ENCODE results near the gene RASA1. TPM values are rescaled to one million over a fixed set of nuclear protein-coding genes. Genes with fewer than 3 reads are reported as not detected.

RASA1 gene
- total and polyA plus RNA-seq, 2 experiments from 2014 or later, result 9.3 to 35.0 TPM

DNA sequence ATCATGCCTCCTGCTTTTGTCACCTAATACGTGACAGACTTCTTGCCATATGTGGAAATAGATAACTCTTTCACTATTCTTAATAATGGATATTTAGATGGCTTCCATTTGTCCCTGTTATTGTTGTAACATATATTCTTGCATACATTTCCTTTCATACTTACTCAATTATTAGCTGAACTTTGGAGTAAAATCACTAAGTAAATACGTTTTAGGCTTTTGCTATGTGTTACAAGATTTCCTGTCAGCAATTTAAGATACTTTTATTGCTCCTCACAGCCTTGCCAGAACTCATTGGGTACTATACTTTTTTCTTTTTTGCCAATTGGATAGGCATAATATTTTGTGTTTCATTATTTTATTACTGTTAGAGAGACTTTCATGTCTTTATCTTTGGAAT lies 118.1 kb downstream of the RASA1 start (continued):
- TF ChIP-seq, protein P1, sequence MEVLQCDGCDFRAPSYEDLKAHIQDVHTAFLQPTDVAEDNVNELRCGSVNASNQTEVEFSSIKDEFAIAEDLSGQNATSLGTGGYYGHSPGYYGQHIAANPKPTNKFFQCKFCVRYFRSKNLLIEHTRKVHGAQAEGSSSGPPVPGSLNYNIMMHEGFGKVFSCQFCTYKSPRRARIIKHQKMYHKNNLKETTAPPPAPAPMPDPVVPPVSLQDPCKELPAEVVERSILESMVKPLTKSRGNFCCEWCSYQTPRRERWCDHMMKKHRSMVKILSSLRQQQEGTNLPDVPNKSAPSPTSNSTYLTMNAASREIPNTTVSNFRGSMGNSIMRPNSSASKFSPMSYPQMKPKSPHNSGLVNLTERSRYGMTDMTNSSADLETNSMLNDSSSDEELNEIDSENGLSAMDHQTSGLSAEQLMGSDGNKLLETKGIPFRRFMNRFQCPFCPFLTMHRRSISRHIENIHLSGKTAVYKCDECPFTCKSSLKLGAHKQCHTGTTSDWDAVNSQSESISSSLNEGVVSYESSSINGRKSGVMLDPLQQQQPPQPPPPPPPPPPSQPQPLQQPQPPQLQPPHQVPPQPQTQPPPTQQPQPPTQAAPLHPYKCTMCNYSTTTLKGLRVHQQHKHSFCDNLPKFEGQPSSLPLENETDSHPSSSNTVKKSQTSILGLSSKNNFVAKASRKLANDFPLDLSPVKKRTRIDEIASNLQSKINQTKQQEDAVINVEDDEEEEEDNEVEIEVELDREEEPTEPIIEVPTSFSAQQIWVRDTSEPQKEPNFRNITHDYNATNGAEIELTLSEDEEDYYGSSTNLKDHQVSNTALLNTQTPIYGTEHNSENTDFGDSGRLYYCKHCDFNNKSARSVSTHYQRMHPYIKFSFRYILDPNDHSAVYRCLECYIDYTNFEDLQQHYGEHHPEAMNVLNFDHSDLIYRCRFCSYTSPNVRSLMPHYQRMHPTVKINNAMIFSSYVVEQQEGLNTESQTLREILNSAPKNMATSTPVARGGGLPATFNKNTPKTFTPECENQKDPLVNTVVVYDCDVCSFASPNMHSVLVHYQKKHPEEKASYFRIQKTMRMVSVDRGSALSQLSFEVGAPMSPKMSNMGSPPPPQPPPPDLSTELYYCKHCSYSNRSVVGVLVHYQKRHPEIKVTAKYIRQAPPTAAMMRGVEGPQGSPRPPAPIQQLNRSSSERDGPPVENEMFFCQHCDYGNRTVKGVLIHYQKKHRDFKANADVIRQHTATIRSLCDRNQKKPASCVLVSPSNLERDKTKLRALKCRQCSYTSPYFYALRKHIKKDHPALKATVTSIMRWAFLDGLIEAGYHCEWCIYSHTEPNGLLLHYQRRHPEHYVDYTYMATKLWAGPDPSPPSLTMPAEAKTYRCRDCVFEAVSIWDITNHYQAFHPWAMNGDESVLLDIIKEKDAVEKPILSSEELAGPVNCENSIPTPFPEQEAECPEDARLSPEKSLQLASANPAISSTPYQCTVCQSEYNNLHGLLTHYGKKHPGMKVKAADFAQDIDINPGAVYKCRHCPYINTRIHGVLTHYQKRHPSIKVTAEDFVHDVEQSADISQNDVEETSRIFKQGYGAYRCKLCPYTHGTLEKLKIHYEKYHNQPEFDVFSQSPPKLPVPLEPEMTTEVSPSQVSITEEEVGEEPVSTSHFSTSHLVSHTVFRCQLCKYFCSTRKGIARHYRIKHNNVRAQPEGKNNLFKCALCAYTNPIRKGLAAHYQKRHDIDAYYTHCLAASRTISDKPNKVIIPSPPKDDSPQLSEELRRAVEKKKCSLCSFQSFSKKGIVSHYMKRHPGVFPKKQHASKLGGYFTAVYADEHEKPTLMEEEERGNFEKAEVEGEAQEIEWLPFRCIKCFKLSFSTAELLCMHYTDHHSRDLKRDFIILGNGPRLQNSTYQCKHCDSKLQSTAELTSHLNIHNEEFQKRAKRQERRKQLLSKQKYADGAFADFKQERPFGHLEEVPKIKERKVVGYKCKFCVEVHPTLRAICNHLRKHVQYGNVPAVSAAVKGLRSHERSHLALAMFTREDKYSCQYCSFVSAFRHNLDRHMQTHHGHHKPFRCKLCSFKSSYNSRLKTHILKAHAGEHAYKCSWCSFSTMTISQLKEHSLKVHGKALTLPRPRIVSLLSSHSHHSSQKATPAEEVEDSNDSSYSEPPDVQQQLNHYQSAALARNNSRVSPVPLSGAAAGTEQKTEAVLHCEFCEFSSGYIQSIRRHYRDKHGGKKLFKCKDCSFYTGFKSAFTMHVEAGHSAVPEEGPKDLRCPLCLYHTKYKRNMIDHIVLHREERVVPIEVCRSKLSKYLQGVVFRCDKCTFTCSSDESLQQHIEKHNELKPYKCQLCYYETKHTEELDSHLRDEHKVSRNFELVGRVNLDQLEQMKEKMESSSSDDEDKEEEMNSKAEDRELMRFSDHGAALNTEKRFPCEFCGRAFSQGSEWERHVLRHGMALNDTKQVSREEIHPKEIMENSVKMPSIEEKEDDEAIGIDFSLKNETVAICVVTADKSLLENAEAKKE (CRISPR knock-in tag; IDR thresholded peaks at IDR 0.05), result no peak

DNA sequence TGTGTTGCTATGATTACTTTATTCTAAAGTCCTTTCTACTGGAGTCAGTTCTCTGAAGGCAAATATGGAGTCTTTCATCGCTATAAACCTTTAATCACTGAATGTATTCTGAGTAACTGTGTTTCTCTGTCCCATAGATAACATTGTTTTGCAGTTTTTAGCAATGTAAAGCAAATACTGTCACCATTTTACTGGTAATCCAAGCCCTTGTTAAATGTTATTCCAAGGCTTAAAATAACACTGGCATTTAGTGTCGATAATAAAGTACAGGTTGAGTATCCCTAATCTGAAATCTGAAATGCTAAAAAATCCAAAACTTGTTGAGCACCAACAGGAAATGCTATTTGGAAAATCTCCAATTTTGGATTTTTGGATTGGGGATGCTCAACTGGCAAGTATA lies 120.4 kb downstream of the RASA1 start:
- Histone ChIP-seq H3K27me3 (ENCODE audit: insufficient read depth) (no peaks in the 10 kb centered on the region), H3K4me2 (no peak overlapping the region), H2AFZ (no peak overlapping the region), H3K4me1 (ENCODE audit: insufficient read depth) (no peaks in the 10 kb centered on the region), H3K79me2 (replicated peaks; ENCODE audit: insufficient read depth) (no peaks in the 10 kb centered on the region), H4K20me1 (replicated peaks; ENCODE audit: insufficient read depth) (peaks cover 3% of the 10 kb centered on the region; the same call in 1 of the 2 replicates), H3K9me2 (ENCODE audit: insufficient read depth) (no peaks in the 10 kb centered on the region), H3F3A (replicated peaks; ENCODE audit: low read depth) (no peaks in the 10 kb centered on the region), H3K27ac (ENCODE audit: low read depth) (no peak overlapping the region), H3K36me3 (ENCODE audit: insufficient read depth) (peaks cover 39% of the 10 kb centered on the region), H3K4me3 (no peak overlapping the region)
- Mint-ChIP-seq H3K4me1 (no peaks in the 10 kb centered on the region), H3K27ac (no peak overlapping the region), H3K27me3 (ENCODE audit: insufficient read depth, low read depth, poor library complexity) (peaks cover 2% of the 10 kb centered on the region), H3K4me3 (no peak overlapping the region), H3K36me3 (ENCODE audit: low read depth) (peaks cover 63% of the 10 kb centered on the region), H3K9me3 (no peaks in the 10 kb centered on the region)
- no peak for DNase-seq (ENCODE audit: low spot score)
- no peak for ATAC-seq
- TF ChIP-seq, protein P1 (CRISPR knock-in tag; IDR thresholded peaks at IDR 0.05), result no peak
- TF ChIP-seq NANOG (IDR thresholded peaks at IDR 0.05; ENCODE audit: borderline replicate concordance) (no peak), JUNB (IDR thresholded peaks at IDR 0.05; ENCODE audit: unreplicated experiment) (no peak), ZNF331 (CRISPR knock-in tag; IDR thresholded peaks at IDR 0.05; ENCODE audit: low read depth) (no peak), EZH2 (IDR thresholded peaks at IDR 0.05; ENCODE audit: low read depth, unreplicated experiment) (no peak)
- TF ChIP-seq, protein P2, sequence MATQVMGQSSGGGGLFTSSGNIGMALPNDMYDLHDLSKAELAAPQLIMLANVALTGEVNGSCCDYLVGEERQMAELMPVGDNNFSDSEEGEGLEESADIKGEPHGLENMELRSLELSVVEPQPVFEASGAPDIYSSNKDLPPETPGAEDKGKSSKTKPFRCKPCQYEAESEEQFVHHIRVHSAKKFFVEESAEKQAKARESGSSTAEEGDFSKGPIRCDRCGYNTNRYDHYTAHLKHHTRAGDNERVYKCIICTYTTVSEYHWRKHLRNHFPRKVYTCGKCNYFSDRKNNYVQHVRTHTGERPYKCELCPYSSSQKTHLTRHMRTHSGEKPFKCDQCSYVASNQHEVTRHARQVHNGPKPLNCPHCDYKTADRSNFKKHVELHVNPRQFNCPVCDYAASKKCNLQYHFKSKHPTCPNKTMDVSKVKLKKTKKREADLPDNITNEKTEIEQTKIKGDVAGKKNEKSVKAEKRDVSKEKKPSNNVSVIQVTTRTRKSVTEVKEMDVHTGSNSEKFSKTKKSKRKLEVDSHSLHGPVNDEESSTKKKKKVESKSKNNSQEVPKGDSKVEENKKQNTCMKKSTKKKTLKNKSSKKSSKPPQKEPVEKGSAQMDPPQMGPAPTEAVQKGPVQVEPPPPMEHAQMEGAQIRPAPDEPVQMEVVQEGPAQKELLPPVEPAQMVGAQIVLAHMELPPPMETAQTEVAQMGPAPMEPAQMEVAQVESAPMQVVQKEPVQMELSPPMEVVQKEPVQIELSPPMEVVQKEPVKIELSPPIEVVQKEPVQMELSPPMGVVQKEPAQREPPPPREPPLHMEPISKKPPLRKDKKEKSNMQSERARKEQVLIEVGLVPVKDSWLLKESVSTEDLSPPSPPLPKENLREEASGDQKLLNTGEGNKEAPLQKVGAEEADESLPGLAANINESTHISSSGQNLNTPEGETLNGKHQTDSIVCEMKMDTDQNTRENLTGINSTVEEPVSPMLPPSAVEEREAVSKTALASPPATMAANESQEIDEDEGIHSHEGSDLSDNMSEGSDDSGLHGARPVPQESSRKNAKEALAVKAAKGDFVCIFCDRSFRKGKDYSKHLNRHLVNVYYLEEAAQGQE (IDR thresholded peaks at IDR 0.05; ENCODE audit: unreplicated experiment), result no peak
